ENCODE measurements around the gene TPGS2.
A peak's percentile ranks its signal among the peaks of the same experiment; 100 is the strongest.
"Not testable (repeated sequence)": the region's sequence is repeated elsewhere in the genome, so short reads cannot be mapped to it uniquely, and the experiment has no call there.

The TPGS2 gene

DNA sequence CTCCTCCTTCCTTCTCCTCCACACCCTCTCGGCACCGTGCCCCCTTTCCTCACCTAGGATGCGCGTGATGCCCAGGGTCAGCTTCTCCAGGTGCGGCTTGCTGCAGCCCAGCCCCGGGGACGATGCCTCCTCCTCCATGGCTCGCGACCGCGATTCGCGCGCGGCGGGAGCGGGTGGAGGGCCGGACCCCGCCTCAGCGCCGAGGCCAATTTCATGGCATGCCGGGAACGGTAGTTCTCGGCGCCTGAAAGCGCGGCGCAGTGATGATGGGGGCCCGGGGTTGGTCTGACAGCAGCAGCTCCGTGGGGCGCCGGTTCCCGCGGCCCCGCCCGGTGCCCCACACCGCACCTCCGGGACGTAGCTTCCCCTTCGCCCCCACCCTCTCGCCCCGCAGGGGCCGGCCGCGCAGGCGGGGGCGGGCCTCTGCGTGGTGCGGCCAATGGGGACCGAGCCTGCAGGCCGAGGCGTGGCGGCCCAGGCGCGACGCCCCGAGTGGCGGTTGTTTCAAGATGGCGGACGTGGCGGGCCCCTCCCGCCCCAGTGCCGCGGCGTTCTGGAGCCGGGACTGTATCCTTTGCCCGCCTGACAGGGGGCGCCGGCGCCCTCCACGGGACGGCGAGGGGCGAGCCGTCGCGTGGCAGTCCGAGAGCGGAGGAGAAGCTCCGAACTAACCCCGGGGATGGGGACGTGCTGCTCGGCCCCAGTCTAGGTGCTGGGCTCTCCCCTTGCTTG, at the start of gene TPGS2, which contains the start of gene KIAA1328:
TPGS2 (minus strand) TSS at position 373 of the 732 bp plus-strand sequence; CDS start at position 138, 235 bp downstream.
KIAA1328 (plus strand) TSS at position 498 of the 732 bp plus-strand sequence; CDS start at position 510, 12 bp downstream.
- Histone ChIP-seq H3K27me3 (ENCODE audit: insufficient read depth, low read length, poor library complexity, severe bottlenecking) (no peaks in the 10 kb centered on the region), H2AFZ (ENCODE audit: low read length) (peak within 1 kb of the TSS; percentile 98), H3F3A (ENCODE audit: low read depth) (no peaks in the 10 kb centered on the region), H3K9me3 (ENCODE audit: insufficient read depth, low read depth, low read length) (no peaks in the 10 kb centered on the region), H3K36me3 (ENCODE audit: insufficient read depth, low read length) (no peaks in the 10 kb centered on the region), H4K20me1 (ENCODE audit: insufficient read depth, low read length, poor library complexity, severe bottlenecking) (no peaks in the 10 kb centered on the region), H3K4me1 (ENCODE audit: insufficient read depth, low read length, poor library complexity, severe bottlenecking) (peaks cover 39% of the 10 kb centered on the region), H3K9ac (ENCODE audit: low read depth, low read length, poor library complexity, severe bottlenecking) (peak within 1 kb of the TSS; percentile 92), H3K4me3 (ENCODE audit: low read length, poor library complexity, severe bottlenecking) (peak within 1 kb of the TSS; percentile 99), H3K9me2 (replicated peaks; ENCODE audit: low read depth, low read length) (no peaks in the 10 kb centered on the region), H3K4me2 (ENCODE audit: low read depth, low read length, poor library complexity, severe bottlenecking) (peak within 1 kb of the TSS; percentile 87), H3K79me2 (ENCODE audit: insufficient read depth, low read length) (peaks cover 68% of the 10 kb centered on the region)
- TF ChIP-seq CTCF (conservative IDR thresholded peaks at IDR 0.05; ENCODE audit: low read length) (peak; percentile 63), EZH2phosphoT487 (IDR thresholded peaks at IDR 0.05; ENCODE audit: borderline replicate concordance) (no peak)

DNA sequence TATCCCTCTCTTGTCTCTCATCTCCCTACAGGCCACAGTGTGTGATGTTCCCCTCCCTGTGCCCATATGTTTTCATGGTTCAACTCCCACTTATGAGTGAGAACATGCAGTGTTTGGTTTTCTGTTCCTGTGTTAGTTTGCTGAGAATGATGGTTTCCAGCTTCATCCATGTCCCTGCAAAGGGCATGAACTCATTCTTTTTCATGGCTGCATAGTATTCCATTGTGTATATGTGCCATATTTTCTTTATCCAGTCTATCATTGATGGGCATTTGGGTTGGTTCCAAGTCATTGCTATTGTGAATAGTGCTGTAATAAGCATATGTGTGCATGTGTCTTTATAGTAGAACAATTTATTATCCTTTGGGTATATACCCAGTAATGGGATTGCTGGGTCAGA, 45.0 kb upstream of the TPGS2 start:
- not testable (repeated sequence) for H2AFZ ChIP-seq (ENCODE audit: low read length); H4K20me1 ChIP-seq (ENCODE audit: insufficient read depth, low read length, poor library complexity, severe bottlenecking); H3K36me3 ChIP-seq (ENCODE audit: insufficient read depth, low read length); H3K27me3 ChIP-seq (ENCODE audit: insufficient read depth, low read length, poor library complexity, severe bottlenecking); H3K9ac ChIP-seq (ENCODE audit: low read depth, low read length, poor library complexity, severe bottlenecking); H3K4me3 ChIP-seq (ENCODE audit: low read length, poor library complexity, severe bottlenecking); H3F3A ChIP-seq (ENCODE audit: low read depth); H3K4me1 ChIP-seq (ENCODE audit: insufficient read depth, low read length, poor library complexity, severe bottlenecking); H3K4me2 ChIP-seq (ENCODE audit: low read depth, low read length, poor library complexity, severe bottlenecking); H3K79me2 ChIP-seq (ENCODE audit: insufficient read depth, low read length); H3K9me3 ChIP-seq (ENCODE audit: insufficient read depth, low read depth, low read length); H3K9me2 ChIP-seq (replicated peaks; ENCODE audit: low read depth, low read length)

DNA sequence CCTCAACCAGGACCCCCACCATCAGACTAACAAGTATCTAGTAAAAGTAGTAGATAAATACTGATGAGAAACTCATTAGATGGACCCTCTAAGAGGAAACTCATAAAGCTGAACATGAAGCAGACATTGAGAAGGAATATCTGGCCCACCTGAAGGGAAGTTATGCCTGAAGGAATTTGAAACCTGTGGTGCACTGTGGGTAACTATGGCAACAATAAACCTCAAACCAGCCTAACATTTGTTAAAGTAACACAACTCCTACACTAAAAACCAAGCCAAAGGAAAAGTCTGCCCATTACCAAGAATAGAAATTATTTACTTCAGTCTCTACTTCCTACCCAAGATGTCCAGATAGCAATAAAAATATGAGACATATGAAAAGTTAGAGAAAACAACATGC, 43.5 kb upstream of the TPGS2 start:
- H3K79me2 ChIP-seq (ENCODE audit: insufficient read depth, low read length): no peaks in the 10 kb centered on the region
- no peaks in the 10 kb centered on the region for H3K9me3 ChIP-seq (ENCODE audit: insufficient read depth, low read depth, low read length)
- H3F3A ChIP-seq (ENCODE audit: low read depth): no peaks in the 10 kb centered on the region
- no peak overlapping the region for H3K4me3 ChIP-seq (ENCODE audit: low read length, poor library complexity, severe bottlenecking)
- no peaks in the 10 kb centered on the region for H3K9me2 ChIP-seq (replicated peaks; ENCODE audit: low read depth, low read length)
- H4K20me1 ChIP-seq (ENCODE audit: insufficient read depth, low read length, poor library complexity, severe bottlenecking): no peaks in the 10 kb centered on the region
- no peaks in the 10 kb centered on the region for H3K27me3 ChIP-seq (ENCODE audit: insufficient read depth, low read length, poor library complexity, severe bottlenecking)
- no peak overlapping the region for H3K4me2 ChIP-seq (ENCODE audit: low read depth, low read length, poor library complexity, severe bottlenecking)
- H3K9ac ChIP-seq (ENCODE audit: low read depth, low read length, poor library complexity, severe bottlenecking): no peak overlapping the region
- TF ChIP-seq CTCF (conservative IDR thresholded peaks at IDR 0.05; ENCODE audit: low read length) (no peak), EZH2phosphoT487 (IDR thresholded peaks at IDR 0.05; ENCODE audit: borderline replicate concordance) (no peak)
- no peak overlapping the region for H2AFZ ChIP-seq (ENCODE audit: low read length)
- no peaks in the 10 kb centered on the region for H3K36me3 ChIP-seq (ENCODE audit: insufficient read depth, low read length)
- peaks cover 7% of the 10 kb centered on the region for H3K4me1 ChIP-seq (ENCODE audit: insufficient read depth, low read length, poor library complexity, severe bottlenecking)

DNA sequence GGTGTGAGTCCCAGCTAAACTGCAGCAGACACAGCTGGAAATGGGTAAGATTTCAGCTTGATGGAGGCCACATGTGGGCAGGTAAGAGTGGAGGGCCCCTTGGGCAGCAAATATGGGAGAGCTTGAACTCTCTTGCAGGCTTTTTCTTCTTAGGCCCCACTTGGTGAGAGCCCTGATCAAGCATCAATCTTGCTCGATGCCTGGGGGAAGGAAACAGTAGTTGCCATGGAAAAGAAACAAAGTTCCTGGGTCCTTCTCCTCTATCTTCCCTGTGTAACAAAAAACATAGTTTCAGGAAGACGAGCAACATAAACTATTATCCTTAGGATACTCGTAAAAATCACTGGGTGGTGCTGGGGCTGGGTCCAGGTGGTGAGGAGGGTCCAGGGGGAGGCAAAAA, 43.0 kb upstream of the TPGS2 start:
- Histone ChIP-seq H3K9ac (ENCODE audit: low read depth, low read length, poor library complexity, severe bottlenecking) (no peak overlapping the region), H2AFZ (ENCODE audit: low read length) (no peak overlapping the region), H3K9me2 (replicated peaks; ENCODE audit: low read depth, low read length) (no peaks in the 10 kb centered on the region), H3K27me3 (ENCODE audit: insufficient read depth, low read length, poor library complexity, severe bottlenecking) (no peaks in the 10 kb centered on the region), H3F3A (ENCODE audit: low read depth) (no peaks in the 10 kb centered on the region), H3K36me3 (ENCODE audit: insufficient read depth, low read length) (no peaks in the 10 kb centered on the region), H3K9me3 (ENCODE audit: insufficient read depth, low read depth, low read length) (no peaks in the 10 kb centered on the region), H3K4me3 (ENCODE audit: low read length, poor library complexity, severe bottlenecking) (no peak overlapping the region), H3K4me2 (ENCODE audit: low read depth, low read length, poor library complexity, severe bottlenecking) (no peak overlapping the region), H3K79me2 (ENCODE audit: insufficient read depth, low read length) (no peaks in the 10 kb centered on the region), H3K4me1 (ENCODE audit: insufficient read depth, low read length, poor library complexity, severe bottlenecking) (peaks cover 7% of the 10 kb centered on the region), H4K20me1 (ENCODE audit: insufficient read depth, low read length, poor library complexity, severe bottlenecking) (no peaks in the 10 kb centered on the region)
- no peak for TF ChIP-seq EZH2phosphoT487 (IDR thresholded peaks at IDR 0.05; ENCODE audit: borderline replicate concordance)
- no peak for TF ChIP-seq CTCF (conservative IDR thresholded peaks at IDR 0.05; ENCODE audit: low read length)
